LNCaP clone FGC (cell line): ENCODE measurements around the gene PLEKHA4.
"Not testable (repeated sequence)": the region's sequence is repeated elsewhere in the genome, so short reads cannot be mapped to it uniquely, and the experiment has no call there.

Experiments used
- DNase-seq: peaks from one replicate; pipeline ENCODE4 v3.0.0-alpha.2; 2011; ENCODE audit warnings: low read depth
- H3K4me3 ChIP-seq: 2 replicates; pipeline ENCODE4 v1.5.1; 2011; ENCODE audit warnings: mild to moderate bottlenecking, low read depth, low read length, control low read depth
- CTCF ChIP-seq: IDR thresholded peaks from 2 replicates; pipeline ENCODE4 v1.5.1; 2012; ENCODE audit warnings: mild to moderate bottlenecking; ENCODE audit not compliant: control insufficient read depth, insufficient read depth; ENCODE audit errors: extremely low read depth

PLEKHA4 gene

GRCh38 chr19:48897181-48897580 lies 28.8 kb upstream of the PLEKHA4 start:
- TF ChIP-seq CTCF: no peak
- H3K4me3 ChIP-seq: no peak overlapping the region
- no peak for DNase-seq

GRCh38 chr19:48896191-48896720 lies 27.8 kb upstream of the PLEKHA4 start:
- no peak for DNase-seq
- H3K4me3 ChIP-seq: no peak overlapping the region
- TF ChIP-seq CTCF: no peak

- no peak overlapping the region for H3K4me3 ChIP-seq
Observed at GRCh38 chr19:48895226-48895625, 26.8 kb upstream of the PLEKHA4 start.

GRCh38 chr19:48890551-48890950 lies 22.1 kb upstream of the PLEKHA4 start:
- TF ChIP-seq CTCF: no peak
- DNase-seq: no peak
- H3K4me3 ChIP-seq: no peak overlapping the region

More at GRCh38 chr19:48895226-48895625, 26.8 kb upstream of the PLEKHA4 start:
- no peak for DNase-seq
- no peak for TF ChIP-seq CTCF

GRCh38 chr19:48889496-48889895 lies 21.1 kb upstream of the PLEKHA4 start:
- H3K4me3 ChIP-seq, DNase-seq: not testable (repeated sequence)

- H3K4me3 ChIP-seq: no peak overlapping the region
- no peak for DNase-seq
- TF ChIP-seq CTCF: no peak
Observed at GRCh38 chr19:48887861-48888612, 19.6 kb upstream of the PLEKHA4 start.

- TF ChIP-seq CTCF: no peak
- DNase-seq: no peak
Observed at GRCh38 chr19:48883726-48884125, 15.3 kb upstream of the PLEKHA4 start.

More at GRCh38 chr19:48883726-48884125, 15.3 kb upstream of the PLEKHA4 start:
- H3K4me3 ChIP-seq: no peak overlapping the region
